Peyer's patch (tissue), 4 donors: ENCODE data around the gene CCNDBP1. TPM values are rescaled to one million over a fixed set of nuclear protein-coding genes. Genes with fewer than 3 reads are reported as not detected.
"Not testable (repeated sequence)": the region's sequence is repeated elsewhere in the genome, so short reads cannot be mapped to it uniquely, and the experiment has no call there.

ENCODE experiments used
- DNase-seq, 3 donors: peaks; one replicate each; pipeline ENCODE4 v3.0.0-alpha.2; 2017 to 2019
- H3K27ac ChIP-seq, 4 donors: fragments of 200-600 bp; sonication (generic); one replicate each; pipeline ENCODE4 v1.5.1; 2016 to 2019
- H3K27me3 ChIP-seq, 2 donors: fragments of 200-600 bp; sonication (generic); one replicate each; pipeline ENCODE4 v1.5.1; 2019
- H3K36me3 ChIP-seq, 3 donors: fragments of 200-600 bp; sonication (generic); one replicate each; pipeline ENCODE4 v1.5.1; 2016 to 2019
- H3K4me1 ChIP-seq, 4 donors: fragments of 200-600 bp; sonication (generic); one replicate each; pipeline ENCODE4 v1.5.1; 2016 to 2019
- H3K4me3 ChIP-seq, 4 donors: fragments of 200-600 bp; sonication (generic); 1 replicate in 3 of 4; 2 replicates in 1 of 4; pipeline ENCODE4 v1.5.1; 2016 to 2019; ENCODE audit warnings: mild to moderate bottlenecking in 1 of 4
- H3K9me3 ChIP-seq, 4 donors: fragments of 200-600 bp; sonication (generic); one replicate each; pipeline ENCODE4 v1.5.1; 2016 to 2019; ENCODE audit warnings: mild to moderate bottlenecking in 1 of 4
- CTCF ChIP-seq, 6 experiments: fragments of 450-650 bp in 4 of 6; fragments of 200-600 bp in 2 of 6; sonication (generic) in 1 of 6; IDR thresholded peaks; one replicate each; pipeline ENCODE4 v1.5.1; 2017 to 2019; ENCODE audit warnings: antibody characterized with exemption in 6 of 6, mild to moderate bottlenecking in 3 of 6, moderate library complexity in 1 of 6
- POLR2A ChIP-seq, 2 donors: fragments of 450-650 bp; IDR thresholded peaks; one replicate each; pipeline ENCODE4 v1.5.1; 2017; ENCODE audit warnings: antibody characterized with exemption in 2 of 2, mild to moderate bottlenecking in 2 of 2, moderate library complexity in 2 of 2
- total RNA-seq, 4 donors: library from RNA; depleted of rRNA; stranded (reverse); fragments of >200 nt; gene quantifications; one replicate each; pipeline ENCODE4 v1.1.0, GENCODE V29; 2016

CCNDBP1 gene
- total RNA-seq, 4 donors from 2014 or later = 73.0 to 95.1 (median 83.5) TPM

GRCh38 chr15:43190178-43190577 lies 5.0 kb downstream of the CCNDBP1 start:
- H3K27me3 ChIP-seq = no peaks in the 10 kb centered on the region
- no peaks in the 10 kb centered on the region for H3K9me3 ChIP-seq
- H3K36me3 ChIP-seq = peaks cover 0 to 60% (median 0%) of the 10 kb centered on the region in 3 donors
- TF ChIP-seq CTCF (IDR thresholded peaks at IDR 0.05) (no peak), POLR2A (IDR thresholded peaks at IDR 0.05) (no peak)
- H3K27ac ChIP-seq = no peak overlapping the region
- no peak for DNase-seq
- H3K4me3 ChIP-seq = no peak overlapping the region
- H3K4me1 ChIP-seq = peaks cover 0 to 12% (median 3%) of the 10 kb centered on the region in 4 donors

DNA sequence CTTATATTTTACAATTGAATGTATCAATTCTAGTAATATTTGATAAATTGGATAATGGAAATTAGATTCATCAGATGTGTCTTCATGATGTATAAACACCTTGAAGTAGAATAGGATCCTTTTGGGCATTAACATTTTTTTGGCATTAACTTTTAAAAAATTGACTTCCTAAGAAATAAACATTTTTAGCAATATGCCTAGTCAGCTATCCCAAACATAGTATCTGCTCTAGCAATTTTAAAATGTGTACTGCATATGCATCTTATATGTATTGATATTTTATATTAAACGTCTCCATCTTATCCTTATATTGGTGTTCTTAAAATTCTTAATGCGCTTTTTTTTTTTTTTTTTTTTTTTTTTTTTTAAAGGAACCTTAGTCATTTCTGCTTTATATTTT lies 8.5 kb downstream of the CCNDBP1 start:
- Histone ChIP-seq H3K4me3 (no peak overlapping the region), H3K9me3 (no peaks in the 10 kb centered on the region), H3K27me3 (no peaks in the 10 kb centered on the region), H3K27ac (no peak overlapping the region), H3K4me1 (no peaks in the 10 kb centered on the region), H3K36me3 (peaks cover 0 to 86% (median 0%) of the 10 kb centered on the region in 3 donors)
- no peak for TF ChIP-seq POLR2A (IDR thresholded peaks at IDR 0.05)
- no peak for TF ChIP-seq CTCF (IDR thresholded peaks at IDR 0.05)
- DNase-seq = no peak

GRCh38 chr15:43194795-43195194 lies 9.6 kb downstream of the CCNDBP1 start:
- Histone ChIP-seq H3K4me3 (no peak overlapping the region), H3K27me3 (no peaks in the 10 kb centered on the region), H3K4me1 (no peaks in the 10 kb centered on the region), H3K9me3 (no peaks in the 10 kb centered on the region), H3K27ac (no peak overlapping the region), H3K36me3 (peaks cover 0 to 77% (median 0%) of the 10 kb centered on the region in 3 donors)
- no peak for TF ChIP-seq CTCF (IDR thresholded peaks at IDR 0.05)
- TF ChIP-seq POLR2A (IDR thresholded peaks at IDR 0.05) = no peak
- no peak for DNase-seq

DNA sequence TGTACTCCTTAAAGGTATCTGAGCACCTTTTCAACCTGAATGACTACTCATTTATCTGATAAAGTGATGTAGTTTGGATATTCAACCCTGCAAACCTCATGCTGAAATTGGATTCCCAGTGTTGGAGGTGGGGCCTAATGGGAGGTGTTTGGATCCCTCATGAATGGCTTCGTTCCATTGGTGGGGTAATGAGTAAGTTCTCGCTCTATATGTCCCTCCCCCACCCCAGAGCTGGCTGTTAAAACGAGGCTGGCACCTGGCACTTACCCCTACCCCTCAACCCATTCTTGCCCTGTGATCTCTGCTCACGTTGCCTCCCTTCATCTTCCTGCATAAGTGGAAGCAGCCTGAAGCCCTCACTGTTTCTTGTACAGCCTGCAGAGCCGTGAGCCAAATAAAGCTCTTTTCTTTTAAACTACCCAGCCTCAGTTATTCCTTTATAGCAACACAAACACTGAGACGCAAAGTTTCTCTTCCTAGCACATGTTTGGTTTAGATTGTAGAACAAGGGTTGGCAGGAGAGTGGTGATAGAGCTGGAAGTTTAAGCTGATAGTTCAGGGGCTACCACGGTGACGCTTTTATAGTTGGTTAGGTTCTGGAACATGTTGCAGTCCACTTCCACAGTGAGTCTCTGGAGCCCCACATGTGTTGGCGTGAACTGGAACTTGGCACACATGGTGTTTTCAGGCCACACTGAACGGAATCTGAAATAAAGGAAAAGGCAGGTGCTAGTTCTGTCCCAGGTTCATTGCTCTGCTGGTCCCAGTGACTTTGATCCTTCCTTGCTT lies 11.8 kb downstream of the CCNDBP1 start:
- peaks cover 0 to 55% (median 0%) of the 10 kb centered on the region in 3 donors for H3K36me3 ChIP-seq
- TF ChIP-seq POLR2A (IDR thresholded peaks at IDR 0.05) (no peak), CTCF (IDR thresholded peaks at IDR 0.05) (no peak)
- DNase-seq = no peak

DNA sequence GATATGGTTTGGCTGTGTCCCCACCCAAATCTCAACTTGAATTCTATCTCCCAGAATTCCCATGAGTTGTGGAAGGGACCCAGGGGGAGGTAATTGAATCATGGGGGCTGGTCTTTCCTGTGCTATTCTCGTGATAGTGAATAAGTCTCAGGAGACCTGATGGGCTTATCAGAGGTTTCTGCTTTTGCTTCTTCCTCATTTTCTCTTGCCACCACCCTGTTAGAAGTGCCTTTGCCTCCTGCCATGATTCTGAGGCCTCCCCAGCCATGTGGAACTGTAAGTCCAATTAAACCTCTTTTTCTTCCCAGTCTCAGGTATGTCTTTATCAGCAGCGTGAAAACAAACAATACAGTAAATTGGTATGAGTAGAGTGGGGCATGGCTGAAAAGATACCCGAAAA lies 12.6 kb downstream of the CCNDBP1 start:
- DNase-seq, H3K4me1 ChIP-seq, H3K27me3 ChIP-seq, H3K4me3 ChIP-seq, H3K27ac ChIP-seq, H3K9me3 ChIP-seq: not testable (repeated sequence)
- peaks cover 0 to 47% (median 0%) of the 10 kb centered on the region in 3 donors for H3K36me3 ChIP-seq

More for the DNA sequence above, 11.8 kb downstream of the CCNDBP1 start:
- Histone ChIP-seq H3K9me3 (no peaks in the 10 kb centered on the region), H3K27me3 (no peaks in the 10 kb centered on the region), H3K4me3 (no peak overlapping the region), H3K27ac (no peak overlapping the region), H3K4me1 (no peaks in the 10 kb centered on the region)

DNA sequence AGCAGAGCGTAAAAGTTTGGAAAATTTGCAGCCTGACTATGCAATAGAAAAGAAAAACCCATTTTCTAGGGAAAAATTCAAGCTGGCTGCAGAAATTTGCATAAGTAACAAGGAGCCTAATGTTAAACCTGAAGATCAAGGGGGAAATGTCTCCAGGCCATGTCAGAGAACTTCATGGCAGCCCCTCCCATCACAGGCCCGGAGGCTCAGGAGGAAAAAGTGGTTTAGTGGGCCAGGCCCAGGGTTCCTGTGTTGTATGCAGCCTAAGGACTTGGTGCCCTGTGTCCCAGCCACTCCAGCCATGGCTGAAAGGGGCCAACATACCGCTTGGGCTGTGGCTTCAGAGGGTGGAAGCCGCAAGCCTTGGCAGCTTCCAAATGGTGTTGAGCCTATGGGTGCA lies 13.4 kb downstream of the CCNDBP1 start:
- H3K4me3 ChIP-seq, H3K27me3 ChIP-seq, H3K9me3 ChIP-seq, H3K27ac ChIP-seq, H3K4me1 ChIP-seq, DNase-seq: not testable (repeated sequence)
- peaks cover 0 to 39% (median 0%) of the 10 kb centered on the region in 3 donors for H3K36me3 ChIP-seq
